HPDE6-E6E7 (cell line): ENCODE data around the gene ADRA2C.

ENCODE experiments used
- DNase-seq: peaks from one replicate; pipeline ENCODE4 v3.0.0; 2011; ENCODE audit warnings: missing footprints; ENCODE audit errors: extremely low spot score

Gene ADRA2C

DNA sequence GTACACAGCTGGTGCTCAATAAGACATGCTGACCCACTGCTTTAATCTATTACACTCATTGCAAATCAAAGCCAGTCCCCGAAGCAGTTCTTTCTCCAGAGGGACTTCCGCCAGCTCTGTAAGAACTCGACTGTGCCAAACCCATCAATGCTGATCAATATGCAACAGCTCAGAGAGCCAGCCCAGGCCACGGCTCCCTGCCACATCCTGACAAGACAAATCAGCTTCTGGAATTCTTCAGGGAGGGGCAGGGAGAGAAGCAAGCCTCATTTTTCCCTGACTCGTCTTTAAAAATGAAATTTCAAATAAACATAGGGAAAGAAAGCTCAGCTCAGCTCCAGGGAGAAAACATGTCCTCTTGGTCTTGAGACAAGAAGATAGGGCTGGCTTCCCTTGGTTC, 5.3 kb upstream of the ADRA2C start:
- no peak for DNase-seq

DNA sequence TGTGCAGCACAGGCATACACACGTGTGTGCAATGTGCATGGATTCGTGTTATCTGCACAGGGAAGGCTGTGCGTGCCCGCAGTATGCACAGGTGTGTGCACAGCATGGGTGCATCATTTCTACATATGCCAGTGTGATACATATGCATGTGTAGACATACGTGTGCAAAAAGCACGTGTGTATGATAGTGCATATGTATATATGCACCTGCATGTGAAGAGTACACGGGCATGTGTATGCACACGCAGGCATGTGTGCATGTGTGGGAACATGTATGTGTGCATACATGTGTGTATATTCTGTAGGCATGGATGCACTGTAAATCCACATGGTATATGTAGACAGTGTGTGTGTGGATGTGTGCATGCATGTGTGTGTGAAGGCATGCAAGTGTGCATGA, 3.9 kb upstream of the ADRA2C start:
- no peak for DNase-seq

DNA sequence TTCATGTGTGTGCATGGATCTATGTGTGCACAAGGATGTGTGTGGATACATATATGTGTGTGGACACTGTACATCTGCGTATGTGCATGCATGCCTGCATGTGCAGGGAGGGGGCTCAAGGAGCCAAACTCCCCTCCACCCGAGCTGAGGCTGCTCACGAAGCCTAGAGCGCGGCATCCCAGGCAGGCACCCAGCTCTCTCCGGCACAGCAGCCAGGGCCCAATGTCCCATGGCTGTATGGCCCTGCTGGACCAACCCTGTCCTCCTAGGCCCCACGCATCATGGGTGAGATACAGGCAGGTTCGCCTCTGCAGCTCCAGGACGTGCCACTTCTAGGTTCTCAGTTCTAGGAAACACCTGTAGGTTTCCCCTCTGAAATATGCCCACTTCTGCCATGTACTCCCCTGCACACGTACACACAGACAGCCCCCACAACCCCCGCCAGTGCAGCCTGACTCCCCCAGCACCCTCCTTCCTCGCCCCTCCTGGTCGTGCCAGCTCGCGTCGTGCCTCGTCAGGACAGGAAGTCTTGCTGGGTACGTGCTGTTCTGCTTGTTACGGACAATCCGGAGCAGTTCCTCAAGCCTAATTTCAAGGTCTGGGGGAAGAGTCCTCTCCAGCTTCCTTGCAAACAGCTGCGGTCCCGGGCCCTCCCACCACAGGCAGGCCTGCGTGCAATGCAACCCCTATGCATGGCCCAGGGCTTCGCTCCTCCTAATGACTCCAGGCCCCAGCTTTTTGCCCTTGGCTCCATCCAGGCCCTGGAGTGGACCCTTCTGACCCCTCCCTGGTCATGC, 3.2 kb upstream of the ADRA2C start:
- no peak for DNase-seq

DNA sequence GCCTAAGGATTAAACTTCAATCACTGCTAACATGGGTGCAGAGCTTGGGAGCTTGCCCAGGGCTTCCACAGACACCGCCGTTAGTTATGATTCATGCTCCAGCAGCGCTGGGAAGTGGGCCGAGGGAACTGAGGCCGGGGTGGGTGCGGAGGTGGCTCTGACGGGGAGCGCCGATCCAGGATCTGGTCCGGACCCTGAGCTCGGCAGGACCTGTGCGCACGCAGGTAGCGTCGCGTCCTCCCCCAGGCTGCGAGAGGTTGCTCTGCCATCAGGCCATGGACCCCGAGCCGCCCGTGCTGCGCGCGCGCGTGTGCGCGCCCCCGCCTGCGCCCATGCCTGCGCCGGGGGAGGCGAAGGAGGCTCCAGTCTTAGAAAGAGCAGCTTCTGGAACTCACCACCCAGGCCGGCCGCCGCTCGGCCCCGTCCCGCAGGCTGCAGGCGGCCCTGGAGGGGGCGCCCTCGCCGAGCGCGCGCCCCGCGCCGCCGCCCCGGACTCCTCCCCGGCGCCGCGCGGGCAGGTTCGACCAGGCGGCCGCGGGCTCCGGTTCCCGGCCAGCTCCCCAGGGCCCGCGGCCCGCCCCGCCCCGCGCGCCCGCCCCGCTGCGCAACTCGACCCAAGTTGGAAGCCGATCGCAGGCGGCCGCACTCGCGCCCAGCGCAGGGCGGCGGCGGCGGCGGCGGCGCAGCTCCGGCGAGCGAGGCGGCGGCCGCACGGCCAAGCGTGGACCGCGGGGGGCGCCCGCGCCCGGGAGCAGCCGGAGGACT, 732 bp upstream of the ADRA2C start:
- no peak for DNase-seq

DNA sequence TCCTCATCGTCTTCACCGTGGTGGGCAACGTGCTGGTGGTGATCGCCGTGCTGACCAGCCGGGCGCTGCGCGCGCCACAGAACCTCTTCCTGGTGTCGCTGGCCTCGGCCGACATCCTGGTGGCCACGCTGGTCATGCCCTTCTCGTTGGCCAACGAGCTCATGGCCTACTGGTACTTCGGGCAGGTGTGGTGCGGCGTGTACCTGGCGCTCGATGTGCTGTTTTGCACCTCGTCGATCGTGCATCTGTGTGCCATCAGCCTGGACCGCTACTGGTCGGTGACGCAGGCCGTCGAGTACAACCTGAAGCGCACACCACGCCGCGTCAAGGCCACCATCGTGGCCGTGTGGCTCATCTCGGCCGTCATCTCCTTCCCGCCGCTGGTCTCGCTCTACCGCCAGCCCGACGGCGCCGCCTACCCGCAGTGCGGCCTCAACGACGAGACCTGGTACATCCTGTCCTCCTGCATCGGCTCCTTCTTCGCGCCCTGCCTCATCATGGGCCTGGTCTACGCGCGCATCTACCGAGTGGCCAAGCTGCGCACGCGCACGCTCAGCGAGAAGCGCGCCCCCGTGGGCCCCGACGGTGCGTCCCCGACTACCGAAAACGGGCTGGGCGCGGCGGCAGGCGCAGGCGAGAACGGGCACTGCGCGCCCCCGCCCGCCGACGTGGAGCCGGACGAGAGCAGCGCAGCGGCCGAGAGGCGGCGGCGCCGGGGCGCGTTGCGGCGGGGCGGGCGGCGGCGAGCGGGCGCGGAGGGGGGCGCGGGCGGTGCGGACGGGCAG, 792 bp downstream of the ADRA2C start:
- DNase-seq: no peak

DNA sequence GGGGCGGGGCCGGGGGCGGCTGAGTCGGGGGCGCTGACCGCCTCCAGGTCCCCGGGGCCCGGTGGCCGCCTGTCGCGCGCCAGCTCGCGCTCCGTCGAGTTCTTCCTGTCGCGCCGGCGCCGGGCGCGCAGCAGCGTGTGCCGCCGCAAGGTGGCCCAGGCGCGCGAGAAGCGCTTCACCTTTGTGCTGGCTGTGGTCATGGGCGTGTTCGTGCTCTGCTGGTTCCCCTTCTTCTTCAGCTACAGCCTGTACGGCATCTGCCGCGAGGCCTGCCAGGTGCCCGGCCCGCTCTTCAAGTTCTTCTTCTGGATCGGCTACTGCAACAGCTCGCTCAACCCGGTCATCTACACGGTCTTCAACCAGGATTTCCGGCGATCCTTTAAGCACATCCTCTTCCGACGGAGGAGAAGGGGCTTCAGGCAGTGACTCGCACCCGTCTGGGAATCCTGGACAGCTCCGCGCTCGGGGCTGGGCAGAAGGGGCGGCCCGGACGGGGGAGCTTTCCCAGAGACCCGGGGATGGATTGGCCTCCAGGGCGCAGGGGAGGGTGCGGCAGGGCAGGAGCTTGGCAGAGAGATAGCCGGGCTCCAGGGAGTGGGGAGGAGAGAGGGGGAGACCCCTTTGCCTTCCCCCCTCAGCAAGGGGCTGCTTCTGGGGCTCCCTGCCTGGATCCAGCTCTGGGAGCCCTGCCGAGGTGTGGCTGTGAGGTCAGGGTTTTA, 1.5 kb downstream of the ADRA2C start:
- DNase-seq: no peak

DNA sequence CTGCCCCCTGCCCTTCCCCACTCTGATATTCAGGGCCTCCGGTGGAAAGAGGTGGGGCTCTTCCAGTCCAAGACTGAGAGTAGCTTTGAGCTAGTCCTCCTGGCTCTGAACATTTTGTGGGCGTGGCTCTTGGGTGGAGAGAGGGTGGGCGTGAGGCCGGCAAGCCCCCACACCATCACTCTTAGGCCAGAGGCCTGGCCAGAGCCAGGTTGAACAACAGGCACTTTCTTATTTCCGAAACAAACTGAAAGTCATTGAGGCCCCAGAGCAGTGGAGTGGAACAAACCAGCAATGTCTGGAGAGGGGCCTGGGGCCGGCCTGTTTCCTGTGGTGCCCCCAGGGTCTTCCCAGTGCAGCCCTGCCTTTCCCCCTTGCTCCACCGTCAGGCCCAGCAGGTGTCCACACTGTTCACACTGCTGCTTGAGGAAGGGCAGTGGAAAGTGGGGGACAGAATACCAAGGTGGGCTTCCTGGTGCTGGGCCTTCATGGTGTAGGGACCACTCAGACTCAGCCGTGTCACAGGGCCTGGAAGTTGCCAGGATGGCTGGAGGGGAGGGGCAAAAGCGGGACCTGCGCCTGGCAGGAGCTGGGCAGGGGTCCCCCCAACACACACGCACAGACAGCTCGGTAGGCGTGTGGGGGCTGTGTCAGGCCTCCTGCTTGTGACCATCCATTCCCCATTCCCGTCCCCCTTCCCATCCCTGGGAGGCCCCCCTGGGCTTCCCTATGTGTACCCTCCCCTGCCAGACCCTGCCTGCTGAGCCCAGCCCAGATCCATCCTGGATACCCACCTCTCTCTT, 2.9 kb downstream of the ADRA2C start:
- no peak for DNase-seq

DNA sequence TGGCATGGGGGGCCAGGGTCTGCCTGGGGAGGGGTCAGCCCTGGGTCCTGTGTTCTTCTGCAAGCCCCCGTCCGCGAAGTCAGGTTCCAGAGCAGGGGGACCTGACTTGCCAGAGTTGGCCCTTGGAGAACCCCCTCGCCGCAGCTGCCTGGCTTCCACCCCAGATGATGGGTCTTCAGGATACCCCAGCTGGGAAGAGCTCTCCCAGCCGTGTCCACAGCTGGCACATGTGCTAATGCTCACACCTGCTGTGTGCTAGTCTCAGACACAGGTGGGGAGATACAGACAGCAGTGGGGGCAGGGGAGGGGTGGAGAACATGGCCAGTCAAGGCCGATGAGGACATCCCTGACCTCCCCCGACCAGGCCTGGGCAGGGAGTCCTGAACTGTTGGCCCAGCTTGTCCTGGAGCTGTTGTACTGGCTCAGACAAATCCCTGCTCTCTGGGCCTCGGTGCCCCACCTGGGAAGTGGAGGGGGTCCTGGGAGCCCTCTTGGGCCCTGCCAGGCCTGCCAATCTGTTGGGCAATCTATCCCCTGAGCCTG, 3.5 kb downstream of the ADRA2C start:
- no peak for DNase-seq

DNA sequence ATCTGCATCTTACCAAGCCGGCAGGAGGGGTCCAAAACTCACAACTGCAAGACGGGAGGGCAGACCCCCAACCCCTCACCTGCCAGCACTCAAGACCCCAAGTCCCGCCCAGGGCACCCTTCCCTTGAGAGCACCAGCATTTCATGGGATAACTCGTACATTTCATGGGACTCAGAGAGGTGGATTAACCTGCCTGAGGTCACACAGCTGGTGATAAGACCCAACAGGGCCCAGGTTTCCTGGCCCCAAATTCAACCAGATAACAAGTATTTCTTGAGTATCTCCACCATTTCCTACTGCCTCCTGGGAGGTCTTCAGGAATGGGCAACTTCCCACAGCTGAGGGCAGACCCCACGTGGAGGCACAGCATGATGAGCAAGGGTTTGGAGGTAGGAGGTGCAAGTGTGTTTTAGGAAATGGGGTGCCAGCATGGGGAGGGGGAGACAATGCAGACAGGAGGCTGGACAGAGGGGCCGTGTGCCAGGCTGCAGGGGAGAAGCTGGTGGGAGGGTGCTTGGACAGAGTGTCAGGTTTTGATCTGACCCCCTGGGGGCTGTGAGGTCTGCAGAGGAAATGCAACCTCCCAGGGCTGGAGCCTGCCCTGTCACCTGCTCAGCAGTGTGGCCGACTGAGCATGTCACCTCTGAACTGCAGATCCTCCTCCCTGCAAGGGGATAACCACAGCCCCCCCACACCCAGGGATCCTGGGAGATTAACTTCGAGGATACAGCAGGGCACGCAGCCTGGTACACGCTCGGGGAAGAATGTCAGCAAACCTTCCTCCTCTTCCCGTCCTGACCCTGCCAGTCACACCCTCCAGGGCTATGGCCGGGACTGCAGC, 4.4 kb downstream of the ADRA2C start:
- DNase-seq: no peak

DNA sequence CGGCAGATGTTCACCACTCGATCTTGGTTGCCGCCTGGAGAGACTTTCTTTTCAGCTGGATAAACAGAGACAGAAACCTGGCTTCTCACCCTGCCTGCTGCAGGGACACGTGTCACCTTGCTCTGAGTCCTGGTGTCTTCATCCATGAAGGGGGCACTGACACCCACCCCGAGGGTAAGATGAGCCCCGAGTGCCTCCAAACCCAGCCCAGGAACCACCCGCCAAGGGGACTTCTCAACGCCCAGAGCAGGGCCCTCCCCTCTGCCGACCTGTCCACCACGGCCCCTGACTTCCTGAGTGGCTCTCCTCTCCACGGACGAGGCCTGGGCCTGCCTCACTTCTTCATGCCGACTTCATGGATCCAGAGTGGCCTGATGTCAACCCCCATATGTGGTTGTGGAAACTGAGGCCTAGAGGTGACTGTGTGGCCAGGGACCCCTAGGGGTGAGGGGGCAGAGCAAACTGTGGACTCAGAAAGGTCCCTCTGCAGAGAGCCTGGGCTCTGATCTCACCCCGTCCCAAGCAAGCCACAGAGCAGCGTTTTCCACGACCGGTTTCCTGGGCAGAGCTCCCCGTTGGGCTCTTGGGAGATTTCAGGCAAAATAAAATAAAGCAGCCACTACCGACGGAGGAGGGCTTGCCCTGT, 5.1 kb downstream of the ADRA2C start:
- DNase-seq: no peak

DNA sequence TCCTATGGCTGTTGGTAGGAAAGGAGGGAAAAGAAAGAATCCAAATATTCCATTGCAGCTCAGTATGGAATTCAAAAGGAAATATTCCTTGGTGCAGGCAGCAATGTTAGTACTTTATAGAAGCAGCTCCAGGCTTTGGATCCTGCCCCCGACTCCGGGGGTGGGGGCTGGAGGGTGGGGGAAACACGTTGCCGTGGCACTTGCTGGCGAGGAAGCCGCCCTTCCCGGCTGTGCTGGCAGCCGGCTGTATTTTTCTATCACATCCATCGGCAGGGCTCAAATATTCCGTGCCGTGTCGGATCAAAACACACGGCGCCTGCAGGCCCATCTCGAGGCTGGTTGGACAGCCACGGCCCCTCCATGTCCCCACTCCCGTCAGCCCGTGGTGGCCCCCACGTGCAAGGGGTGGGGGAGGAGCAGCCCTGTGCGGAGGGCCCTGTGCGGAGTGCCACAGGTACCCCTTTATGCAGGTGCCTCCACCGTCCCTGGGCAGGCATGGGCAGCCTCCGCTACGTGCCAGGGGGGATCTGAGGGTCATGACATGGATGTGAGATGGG, 5.8 kb downstream of the ADRA2C start:
- DNase-seq: no peak

DNA sequence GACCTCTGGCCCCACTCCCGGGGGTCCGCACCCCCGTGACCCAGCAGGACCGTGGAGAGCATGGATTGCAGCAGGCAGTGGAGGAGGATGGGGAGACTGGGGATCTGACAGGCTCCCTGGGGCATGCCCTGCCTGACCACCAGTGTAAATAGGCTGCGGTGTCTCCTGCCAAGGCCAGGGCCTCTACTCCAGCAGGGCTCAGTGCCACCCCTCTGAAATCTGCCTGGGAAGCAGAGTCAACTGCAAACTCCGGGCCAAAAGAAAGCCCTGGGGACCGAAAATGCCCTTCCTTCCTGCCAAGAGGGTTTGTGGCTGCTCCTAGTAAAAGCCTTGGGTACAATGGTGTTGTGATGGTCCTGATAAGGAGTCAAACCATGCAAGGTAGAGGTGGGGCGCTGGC, 6.4 kb downstream of the ADRA2C start:
- no peak for DNase-seq

DNA sequence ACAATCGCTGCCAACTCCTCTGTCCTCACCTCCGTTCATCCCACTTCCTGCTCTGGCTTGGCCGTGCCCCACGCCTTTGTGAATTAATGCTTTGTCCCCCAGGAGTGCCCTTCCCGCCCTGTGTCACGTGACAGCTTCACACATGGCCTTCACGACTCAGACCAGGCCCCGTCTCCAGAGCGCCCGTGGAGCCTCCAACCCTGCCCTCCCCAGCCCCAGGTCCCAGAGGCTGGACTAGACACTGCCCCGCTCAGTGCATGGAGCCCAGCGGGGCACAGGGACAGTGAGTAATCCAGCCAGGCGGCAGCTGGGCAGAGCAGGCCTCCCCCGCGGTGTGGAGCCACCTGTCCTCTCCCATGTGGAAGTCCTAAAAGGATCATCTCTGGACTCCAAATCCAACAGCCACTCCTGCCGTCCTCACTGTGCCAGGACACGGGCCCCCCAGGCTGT, 7.4 kb downstream of the ADRA2C start:
- no peak for DNase-seq

DNA sequence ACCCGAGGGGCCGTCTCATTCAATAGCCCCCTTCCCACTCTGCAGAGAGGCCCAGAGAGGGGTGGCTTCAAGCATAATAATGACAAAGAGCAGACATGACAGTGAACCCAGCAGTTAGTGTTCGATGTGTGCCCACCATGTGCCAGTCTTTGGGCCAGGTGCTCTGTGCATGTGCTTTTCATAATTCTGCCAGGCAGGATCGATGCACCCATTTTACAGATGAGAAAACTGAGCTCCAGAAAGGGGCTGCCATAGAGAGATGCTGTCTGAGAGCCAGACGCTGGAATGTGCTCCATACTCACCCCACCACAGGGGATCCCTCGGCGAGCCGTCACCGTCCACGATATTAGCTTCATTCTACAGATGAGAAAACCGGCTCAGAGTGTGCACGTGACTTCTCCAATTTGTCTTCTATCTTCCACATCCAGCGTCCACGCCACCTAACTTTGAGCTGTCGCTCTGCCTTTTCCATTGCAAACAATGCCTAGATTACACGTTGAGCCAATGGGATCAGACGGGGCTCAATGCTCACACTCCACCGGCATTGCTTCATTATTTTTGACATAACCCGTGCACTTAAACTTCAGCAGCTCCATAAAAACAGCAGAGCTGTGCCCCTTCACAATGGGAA, 8.2 kb downstream of the ADRA2C start:
- no peak for DNase-seq

DNA sequence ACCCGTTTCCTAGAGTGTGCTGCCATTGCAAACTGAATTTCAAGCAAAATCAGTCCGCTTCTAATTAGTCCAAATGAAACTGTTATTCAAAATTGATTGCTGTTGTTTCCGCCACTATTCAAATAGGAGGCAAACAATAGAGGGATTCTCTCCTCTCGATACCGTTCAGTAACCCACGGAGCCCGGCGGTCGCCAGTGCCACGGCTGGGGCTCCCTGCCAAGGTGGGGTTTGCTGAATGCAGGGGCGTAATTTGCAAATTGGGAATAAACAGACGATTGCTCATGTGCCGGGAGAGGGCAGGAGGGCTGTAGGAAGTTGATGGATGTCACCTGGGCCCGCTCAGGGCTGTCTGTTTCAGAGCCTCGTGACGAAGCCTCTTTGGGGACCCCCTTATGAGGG, 8.8 kb downstream of the ADRA2C start:
- no peak for DNase-seq

DNA sequence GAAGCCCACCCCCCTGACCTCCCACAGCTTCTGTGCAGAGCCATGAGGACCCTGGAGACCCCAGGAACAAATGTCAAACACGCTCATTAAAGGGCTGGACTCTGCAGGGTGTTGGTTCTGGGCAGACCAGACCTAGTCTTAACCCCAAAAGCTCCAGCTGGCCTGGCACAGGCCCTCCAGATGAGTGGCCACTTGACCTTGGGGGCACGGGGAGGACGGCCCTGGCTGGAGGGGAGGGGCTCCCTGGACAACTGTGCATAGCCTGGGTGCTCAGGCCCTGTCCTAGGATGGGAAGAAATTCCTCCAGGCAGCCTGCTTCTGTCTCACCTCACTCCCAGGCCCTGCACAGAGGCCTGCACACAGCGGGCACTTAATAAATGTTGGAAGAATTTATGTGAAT, 9.4 kb downstream of the ADRA2C start:
- no peak for DNase-seq

DNA sequence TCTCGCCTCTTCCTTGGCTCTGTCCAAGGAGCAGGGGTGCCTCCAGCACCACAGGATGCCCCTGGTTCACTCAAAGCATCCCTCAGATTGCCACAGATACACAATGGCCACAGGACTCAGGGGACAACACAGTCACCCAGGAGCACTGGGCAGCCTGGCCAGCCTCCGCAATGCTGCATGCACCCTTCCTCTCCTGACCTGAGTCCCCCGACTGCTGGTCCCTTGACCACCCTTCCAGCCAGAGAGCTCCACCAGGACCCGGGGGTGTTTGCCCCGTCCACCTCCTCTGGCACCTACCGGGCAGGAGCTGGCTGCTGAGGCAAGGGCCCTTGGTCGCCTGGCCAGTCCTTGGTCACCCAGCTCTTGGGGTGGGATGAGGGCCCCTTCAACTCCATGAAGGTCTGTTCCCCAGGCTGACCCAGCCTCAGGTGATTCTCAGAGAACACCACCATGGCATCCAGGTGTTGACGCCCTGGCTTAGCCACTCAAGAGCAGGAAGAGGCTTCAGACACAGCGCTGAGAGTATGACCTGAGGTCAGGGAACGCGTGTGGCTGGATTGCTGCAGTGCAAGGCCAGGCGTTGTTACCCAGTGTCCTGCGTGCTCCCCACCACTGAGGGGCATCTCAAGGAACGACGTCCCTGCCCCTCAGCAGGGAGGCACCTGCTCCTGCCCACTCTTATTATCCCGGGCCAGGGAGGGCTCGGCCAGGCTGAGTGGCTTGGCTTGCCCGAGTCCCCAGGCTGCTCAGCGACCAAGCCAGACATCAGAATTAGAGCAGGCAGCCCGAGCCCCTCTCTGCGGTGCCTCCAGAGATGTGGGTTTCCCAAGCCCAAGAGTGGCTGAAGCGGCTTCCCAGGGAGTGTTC, 10.2 kb downstream of the ADRA2C start:
- DNase-seq: no peak

DNA sequence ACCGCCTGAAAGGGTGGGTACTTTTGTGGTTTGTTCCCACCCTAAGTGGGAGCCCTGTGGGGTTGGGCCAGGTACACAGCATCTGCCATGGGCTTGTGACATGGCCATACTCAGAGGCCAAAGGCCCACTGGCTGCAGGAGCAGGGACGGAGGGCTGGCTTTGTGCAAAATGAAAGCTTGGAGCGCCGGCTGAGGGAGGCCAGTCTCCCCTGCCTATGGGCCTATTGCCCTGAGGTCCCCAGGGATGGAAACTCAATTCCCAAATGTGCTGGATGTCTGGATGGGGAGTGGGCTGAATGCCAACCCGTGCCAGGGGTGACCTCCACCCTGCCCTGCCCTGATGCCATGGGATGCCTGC, 10.8 kb downstream of the ADRA2C start:
- no peak for DNase-seq
